GM13976 (cell line): ENCODE data around the gene ANKDD1B.

ENCODE experiments used
- DNase-seq: peaks from one replicate; pipeline ENCODE4 v3.0.0; 2012; ENCODE audit warnings: low spot score
- in situ Hi-C: fragments of 300-500 bp; cut with MboI; formaldehyde crosslinking; loops from one replicate; pipeline ENCODE4 v1.12.0; 2022; ENCODE audit warnings: low sequenced_read_pairs, mixed read lengths, inconsistent platforms; ENCODE audit not compliant: unreplicated experiment
- TF ChIP-seq, protein P1 (sequence below): IDR thresholded peaks from 2 replicates; pipeline ENCODE4 v1.5.1; 2012; ENCODE audit warnings: borderline replicate concordance, mild to moderate bottlenecking; ENCODE audit not compliant: insufficient read depth; ENCODE audit errors: extremely low read depth, missing control alignments, control extremely low read depth

Gene ANKDD1B

GRCh38 chr5:75654693-75655295 is 43.5 kb downstream of the ANKDD1B start:
- TF ChIP-seq, protein P1, sequence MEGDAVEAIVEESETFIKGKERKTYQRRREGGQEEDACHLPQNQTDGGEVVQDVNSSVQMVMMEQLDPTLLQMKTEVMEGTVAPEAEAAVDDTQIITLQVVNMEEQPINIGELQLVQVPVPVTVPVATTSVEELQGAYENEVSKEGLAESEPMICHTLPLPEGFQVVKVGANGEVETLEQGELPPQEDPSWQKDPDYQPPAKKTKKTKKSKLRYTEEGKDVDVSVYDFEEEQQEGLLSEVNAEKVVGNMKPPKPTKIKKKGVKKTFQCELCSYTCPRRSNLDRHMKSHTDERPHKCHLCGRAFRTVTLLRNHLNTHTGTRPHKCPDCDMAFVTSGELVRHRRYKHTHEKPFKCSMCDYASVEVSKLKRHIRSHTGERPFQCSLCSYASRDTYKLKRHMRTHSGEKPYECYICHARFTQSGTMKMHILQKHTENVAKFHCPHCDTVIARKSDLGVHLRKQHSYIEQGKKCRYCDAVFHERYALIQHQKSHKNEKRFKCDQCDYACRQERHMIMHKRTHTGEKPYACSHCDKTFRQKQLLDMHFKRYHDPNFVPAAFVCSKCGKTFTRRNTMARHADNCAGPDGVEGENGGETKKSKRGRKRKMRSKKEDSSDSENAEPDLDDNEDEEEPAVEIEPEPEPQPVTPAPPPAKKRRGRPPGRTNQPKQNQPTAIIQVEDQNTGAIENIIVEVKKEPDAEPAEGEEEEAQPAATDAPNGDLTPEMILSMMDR, result no peak
- no peak for DNase-seq
- in situ Hi-C loops, result no loop called here

GRCh38 chr5:75656311-75657003 is 45.2 kb downstream of the ANKDD1B start:
- DNase-seq, result no peak
- TF ChIP-seq, protein P1, result no peak
- in situ Hi-C loops, result no loop called here

GRCh38 chr5:75659791-75660450 is 48.7 kb downstream of the ANKDD1B start:
- in situ Hi-C loops, result no loop called here
- no peak for DNase-seq
- TF ChIP-seq, protein P1, result no peak

DNA sequence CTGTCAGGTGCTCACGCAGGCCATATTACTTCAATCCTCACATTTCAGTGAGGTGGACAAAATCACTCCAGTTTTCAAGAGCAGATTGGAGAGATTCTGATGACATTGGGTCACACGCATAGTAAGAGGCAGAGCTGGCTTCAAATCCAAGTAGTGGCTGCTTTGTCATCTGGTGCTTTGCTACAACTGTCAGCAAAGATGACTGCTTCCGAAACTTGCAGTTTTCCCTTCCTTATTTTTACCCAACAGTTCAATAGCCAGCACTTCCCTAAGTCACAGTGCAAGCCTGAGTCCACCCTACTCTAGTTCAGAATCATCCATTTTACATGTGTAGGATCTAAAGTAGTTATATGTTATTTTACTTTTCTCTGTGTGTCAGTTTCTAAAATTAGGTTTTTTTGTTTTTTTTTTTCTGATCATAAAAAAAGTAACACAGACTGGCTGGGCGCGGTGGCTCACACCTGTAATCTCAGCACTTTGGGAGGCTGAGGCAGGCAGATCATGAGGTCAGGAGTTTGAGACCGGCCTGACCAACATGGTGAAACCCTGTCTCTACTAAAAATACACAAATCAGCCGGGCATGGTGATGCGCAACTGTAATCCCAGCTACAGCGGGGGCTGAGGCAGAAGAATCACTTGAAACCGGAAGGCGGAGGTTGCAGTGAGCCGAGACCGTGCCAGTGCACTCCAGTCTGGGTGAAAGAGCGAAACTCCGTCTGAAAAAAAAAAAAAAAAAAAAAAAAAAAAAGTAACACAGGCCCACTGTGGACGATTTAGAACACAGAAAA is 49.6 kb downstream of the ANKDD1B start:
- DNase-seq, result peak; percentile 25
- in situ Hi-C loops, result no loop called here
- TF ChIP-seq, protein P1, result no peak

DNA sequence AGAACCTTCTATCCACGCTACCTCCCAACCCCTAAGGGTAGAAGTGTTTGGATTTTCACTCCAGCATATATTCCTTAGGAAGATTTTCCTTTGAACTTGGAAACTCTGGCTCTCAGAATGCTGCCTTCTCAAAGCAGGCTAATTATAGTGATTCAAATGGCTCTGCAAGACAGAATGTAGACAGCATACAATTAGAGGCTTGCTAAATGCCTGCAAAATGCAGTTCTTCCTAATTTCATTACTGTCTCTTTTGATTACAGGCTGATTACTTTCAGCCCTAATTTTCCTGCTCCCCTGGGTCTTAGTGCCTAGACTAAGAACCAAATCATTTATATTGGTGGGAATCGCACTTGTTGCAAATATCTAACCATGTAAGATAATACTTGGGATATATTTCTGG is 50.8 kb downstream of the ANKDD1B start:
- DNase-seq, result no peak
- in situ Hi-C loops, result no loop called here
- TF ChIP-seq, protein P1, result no peak

- no peak for DNase-seq
- TF ChIP-seq, protein P1, result no peak
- in situ Hi-C loops, result no loop called here
Measured at GRCh38 chr5:75663579-75664284, 52.5 kb downstream of the ANKDD1B start.
